IPS-15b (cell line): ENCODE results near the gene FAM162A.
"Not testable (repeated sequence)": the region's sequence is repeated elsewhere in the genome, so short reads cannot be mapped to it uniquely, and the experiment has no call there.

Experiments used
- H3K27me3 ChIP-seq: one replicate; pipeline ENCODE4 v1.6.1; 2013; ENCODE audit warnings: low read length; ENCODE audit not compliant: control insufficient read depth, insufficient read depth
- H3K36me3 ChIP-seq: one replicate; pipeline ENCODE4 v1.6.1; 2013; ENCODE audit warnings: low read length; ENCODE audit not compliant: control insufficient read depth, insufficient read depth
- H3K4me1 ChIP-seq: one replicate; pipeline ENCODE4 v1.6.1; 2013; ENCODE audit warnings: mild to moderate bottlenecking, low read length; ENCODE audit not compliant: control insufficient read depth, insufficient read depth
- H3K4me3 ChIP-seq: one replicate; pipeline ENCODE4 v1.5.1; 2013; ENCODE audit warnings: low read depth, low read length
- H3K9ac ChIP-seq: one replicate; pipeline ENCODE4 v1.6.1; 2013; ENCODE audit warnings: low read depth, mild to moderate bottlenecking, low read length
- H3K9me3 ChIP-seq: one replicate; pipeline ENCODE4 v1.6.1; 2013; ENCODE audit warnings: mild to moderate bottlenecking, low read length; ENCODE audit not compliant: control insufficient read depth, insufficient read depth

FAM162A gene

DNA sequence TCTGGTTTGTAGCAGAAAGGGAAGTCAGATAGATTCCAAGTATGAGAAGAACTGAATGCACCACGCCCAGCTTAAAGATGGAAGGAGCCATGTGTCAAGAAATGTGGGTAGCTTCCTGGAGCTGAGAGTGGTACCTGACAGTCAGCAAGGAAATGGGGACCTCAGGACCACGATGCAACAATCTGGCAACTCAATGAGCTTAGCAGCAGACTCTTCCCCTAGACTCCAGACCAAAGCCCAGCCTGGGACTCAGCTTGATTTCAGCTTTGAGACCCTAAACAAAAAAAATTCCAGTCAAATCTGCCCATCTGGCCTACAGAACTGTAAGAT lies 25.3 kb upstream of the FAM162A start:
- Histone ChIP-seq H3K9me3 (no peaks in the 10 kb centered on the region), H3K27me3 (no peaks in the 10 kb centered on the region), H3K36me3 (no peaks in the 10 kb centered on the region), H3K4me3 (no peak overlapping the region), H3K9ac (no peak overlapping the region), H3K4me1 (no peaks in the 10 kb centered on the region)

GRCh38 chr3:122362026-122362425 lies 22.0 kb upstream of the FAM162A start:
- H3K9me3 ChIP-seq, result no peaks in the 10 kb centered on the region
- no peak overlapping the region for H3K4me3 ChIP-seq
- H3K27me3 ChIP-seq, result no peaks in the 10 kb centered on the region
- H3K4me1 ChIP-seq, result no peaks in the 10 kb centered on the region
- H3K9ac ChIP-seq, result no peak overlapping the region
- H3K36me3 ChIP-seq, result no peaks in the 10 kb centered on the region

GRCh38 chr3:122364490-122364889 lies 19.5 kb upstream of the FAM162A start:
- Histone ChIP-seq H3K36me3 (peaks cover 2% of the 10 kb centered on the region), H3K4me1 (no peaks in the 10 kb centered on the region), H3K4me3 (no peak overlapping the region)

DNA sequence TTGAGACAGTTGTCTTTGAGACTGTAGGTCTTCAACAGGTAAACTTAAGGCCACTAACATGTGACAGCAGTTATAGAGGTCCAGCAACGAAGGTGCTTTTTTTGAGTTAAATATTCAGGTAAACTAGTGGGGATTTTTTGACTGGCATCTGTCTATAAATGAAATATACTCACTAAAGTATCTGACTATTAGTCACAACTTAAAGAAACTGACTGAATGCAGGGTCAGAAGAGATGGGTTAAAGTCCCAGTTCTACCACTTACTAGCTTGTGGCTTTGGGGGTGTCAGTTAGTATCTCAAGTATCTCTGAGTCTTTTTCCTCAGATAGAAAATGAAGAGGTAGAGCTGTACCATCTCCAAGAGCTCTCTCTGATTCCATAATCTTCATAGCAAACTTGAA lies 18.9 kb upstream of the FAM162A start:
- no peak overlapping the region for H3K4me3 ChIP-seq
- no peaks in the 10 kb centered on the region for H3K4me1 ChIP-seq
- H3K36me3 ChIP-seq, result peaks cover 2% of the 10 kb centered on the region
- H3K9ac ChIP-seq, result no peak overlapping the region
- no peaks in the 10 kb centered on the region for H3K27me3 ChIP-seq
- H3K9me3 ChIP-seq, result no peaks in the 10 kb centered on the region

More at GRCh38 chr3:122364490-122364889, 19.5 kb upstream of the FAM162A start:
- no peak overlapping the region for H3K9ac ChIP-seq
- H3K9me3 ChIP-seq, result no peaks in the 10 kb centered on the region
- H3K27me3 ChIP-seq, result no peaks in the 10 kb centered on the region

GRCh38 chr3:122365582-122366378 lies 18.2 kb upstream of the FAM162A start:
- not testable (repeated sequence) for H3K36me3 ChIP-seq, H3K4me3 ChIP-seq, H3K9ac ChIP-seq, H3K9me3 ChIP-seq, H3K27me3 ChIP-seq, H3K4me1 ChIP-seq

GRCh38 chr3:122366379-122366749 lies 17.6 kb upstream of the FAM162A start:
- Histone ChIP-seq H3K4me3 (no peak overlapping the region), H3K9ac (no peak overlapping the region), H3K9me3 (no peaks in the 10 kb centered on the region), H3K36me3 (peaks cover 2% of the 10 kb centered on the region), H3K4me1 (no peaks in the 10 kb centered on the region), H3K27me3 (no peaks in the 10 kb centered on the region)

- no peaks in the 10 kb centered on the region for H3K4me1 ChIP-seq
- H3K9ac ChIP-seq, result no peak overlapping the region
- H3K36me3 ChIP-seq, result peaks cover 2% of the 10 kb centered on the region
- no peaks in the 10 kb centered on the region for H3K27me3 ChIP-seq
- no peak overlapping the region for H3K4me3 ChIP-seq
- no peaks in the 10 kb centered on the region for H3K9me3 ChIP-seq
These were observed 9.9 kb upstream of the FAM162A start for GRCh38 chr3:122374034-122374433.

DNA sequence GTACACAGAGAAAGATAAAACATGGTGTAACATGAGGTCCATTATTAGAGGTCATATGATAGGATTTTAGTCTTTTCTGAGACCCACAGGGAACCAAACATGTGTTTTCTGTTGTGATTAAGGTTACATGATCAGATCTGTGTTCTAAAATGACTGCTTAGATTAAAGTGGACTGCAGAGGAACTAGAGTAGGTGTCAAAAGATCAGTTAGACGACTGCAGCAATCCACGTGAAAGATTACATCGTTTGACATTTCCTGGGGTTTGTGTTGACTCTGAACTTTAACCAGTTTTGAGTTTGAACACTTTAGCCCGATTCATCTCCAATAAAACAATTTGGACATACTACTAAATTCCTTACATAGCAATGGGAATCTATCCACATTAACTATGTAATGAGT lies 6.0 kb upstream of the FAM162A start:
- no peaks in the 10 kb centered on the region for H3K9me3 ChIP-seq
- no peak overlapping the region for H3K9ac ChIP-seq
- no peaks in the 10 kb centered on the region for H3K4me1 ChIP-seq
- no peaks in the 10 kb centered on the region for H3K27me3 ChIP-seq
- no peak overlapping the region for H3K4me3 ChIP-seq
- H3K36me3 ChIP-seq, result no peaks in the 10 kb centered on the region

DNA sequence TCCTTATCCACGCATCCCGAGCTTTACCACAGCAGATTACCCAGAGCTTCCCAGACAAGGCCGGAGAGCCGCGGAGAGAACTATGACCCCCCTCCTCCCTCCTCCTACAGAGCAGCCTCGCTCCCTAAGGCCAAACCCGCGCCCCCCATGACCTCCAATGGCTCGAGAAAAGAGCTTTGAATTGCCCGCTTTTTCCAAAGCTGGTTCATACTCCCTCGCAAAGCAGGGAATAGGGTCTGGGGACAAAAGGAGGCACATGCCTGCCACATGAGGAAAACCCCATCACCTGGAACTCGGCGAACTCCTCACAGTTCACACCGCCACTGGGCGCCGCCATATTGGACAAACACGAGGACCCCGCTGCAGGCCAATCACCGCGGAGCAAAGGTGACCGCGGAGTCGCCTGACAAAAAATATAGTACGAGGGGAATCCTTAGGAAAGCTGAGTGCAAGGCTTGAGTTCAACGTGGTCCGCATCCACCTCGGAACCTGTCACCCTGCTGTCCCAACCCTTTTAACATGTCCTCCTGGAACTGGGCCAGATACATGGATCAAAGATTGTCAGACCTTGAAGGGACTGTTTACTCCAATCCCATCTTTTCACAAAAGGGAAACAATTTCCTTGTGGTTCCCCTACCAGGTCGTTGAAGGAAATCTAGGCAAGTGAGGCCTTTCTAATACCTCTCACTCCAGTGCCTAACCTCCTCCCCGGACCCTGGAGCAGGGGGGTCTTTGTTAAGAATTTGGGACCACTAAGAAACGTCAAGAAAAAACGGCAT lies 905 bp upstream of the FAM162A start, which contains the start of gene MIX23:
Gene MIX23 (minus strand): TSS at position 344 of the 779 bp plus-strand sequence. CDS start 7 bp downstream, at position 337.
- Histone ChIP-seq H3K27me3 (no peaks in the 10 kb centered on the region), H3K36me3 (no peaks in the 10 kb centered on the region), H3K4me1 (no peaks in the 10 kb centered on the region), H3K9me3 (no peaks in the 10 kb centered on the region), H3K4me3 (peak within 1 kb of the TSS; percentile 92), H3K9ac (peak within 1 kb of the TSS; percentile 86)

DNA sequence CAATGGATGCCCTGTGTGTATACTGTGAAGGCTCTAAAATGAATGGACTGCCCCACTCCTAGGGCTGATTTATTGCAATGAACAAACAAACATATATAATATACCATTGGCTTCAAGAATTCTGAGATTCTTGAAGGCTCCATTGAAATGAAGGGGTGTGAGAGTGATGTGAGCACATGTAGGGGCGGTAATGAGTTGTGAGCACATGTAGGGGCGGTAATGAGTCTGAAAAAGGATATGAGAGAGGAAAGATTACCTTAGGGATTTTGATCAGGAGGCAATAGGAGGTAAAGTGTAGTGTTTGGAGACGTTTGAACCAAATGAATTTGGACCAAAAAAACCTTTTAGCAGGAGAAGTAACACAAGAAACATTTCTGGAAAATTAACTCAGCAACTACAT lies 3.7 kb downstream of the FAM162A start:
- H3K9ac ChIP-seq, result no peak overlapping the region
- no peaks in the 10 kb centered on the region for H3K4me1 ChIP-seq
- H3K4me3 ChIP-seq, result no peak overlapping the region
- H3K36me3 ChIP-seq, result no peaks in the 10 kb centered on the region
- no peaks in the 10 kb centered on the region for H3K27me3 ChIP-seq
- no peaks in the 10 kb centered on the region for H3K9me3 ChIP-seq

GRCh38 chr3:122389197-122389596 lies 5.2 kb downstream of the FAM162A start:
- no peaks in the 10 kb centered on the region for H3K27me3 ChIP-seq
- no peak overlapping the region for H3K9ac ChIP-seq
- H3K9me3 ChIP-seq, result no peaks in the 10 kb centered on the region
- no peaks in the 10 kb centered on the region for H3K36me3 ChIP-seq
- no peak overlapping the region for H3K4me3 ChIP-seq
- no peaks in the 10 kb centered on the region for H3K4me1 ChIP-seq

DNA sequence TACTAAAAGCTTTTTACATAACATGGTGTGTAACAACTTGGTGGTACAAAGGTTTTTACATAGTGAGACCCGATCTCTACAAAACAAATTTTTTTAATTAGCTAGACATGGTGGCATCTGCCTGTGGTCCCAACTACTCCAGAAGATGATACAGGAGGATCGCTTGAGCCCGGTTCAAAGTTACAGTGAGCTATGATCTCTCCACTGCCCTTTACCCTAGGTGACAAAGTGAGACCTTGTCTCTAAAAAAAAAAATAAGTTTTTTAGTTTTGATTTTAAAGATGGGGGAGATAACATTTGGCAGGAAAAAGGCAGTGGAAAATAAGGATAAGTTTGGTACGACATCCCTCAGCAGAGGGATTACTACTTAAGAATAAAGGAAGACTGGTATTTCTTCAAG lies 5.9 kb downstream of the FAM162A start:
- Histone ChIP-seq H3K36me3 (no peaks in the 10 kb centered on the region), H3K4me1 (no peaks in the 10 kb centered on the region), H3K27me3 (no peaks in the 10 kb centered on the region), H3K9ac (no peak overlapping the region), H3K4me3 (no peak overlapping the region), H3K9me3 (no peaks in the 10 kb centered on the region)
